K562 (cell line): ENCODE results near the gene RBM44. TPM values are rescaled to one million over a fixed set of nuclear protein-coding genes. Genes with fewer than 3 reads are reported as not detected.

ENCODE experiments used
- CAMTA2 ChIP-seq: fragments of 250-450 bp; sonication (Bioruptor Pico); conservative IDR thresholded peaks from 2 replicates; pipeline ENCODE4 v1.5.1; 2022
- CBX1 ChIP-seq: sonication (generic); IDR thresholded peaks from 2 replicates; pipeline ENCODE4 v1.6.1; 2016; ENCODE audit warnings: antibody characterized with exemption, low read depth, mild to moderate bottlenecking
- CBX5 ChIP-seq: IDR thresholded peaks from 2 replicates; pipeline ENCODE4 v1.6.1; 2014; ENCODE audit warnings: low read depth, borderline replicate concordance
- CHD7 ChIP-seq: fragments of 200-600 bp; sonication (generic); IDR thresholded peaks from one replicate; pipeline ENCODE4 v1.6.1; 2012; ENCODE audit warnings: mild to moderate bottlenecking, low read depth, low read length, inconsistent platforms
- DIDO1 ChIP-seq: fragments of 450-650 bp; IDR thresholded peaks from 2 replicates; pipeline ENCODE4 v1.6.1; 2016; ENCODE audit warnings: low read depth, missing biosample characterization, missing genetic modification characterization
- ELK3 ChIP-seq: fragments of 450-650 bp; formaldehyde crosslinking; IDR thresholded peaks from 2 replicates; pipeline ENCODE4 v1.4.0; 2020; ENCODE audit warnings: mild to moderate bottlenecking
- KDM4B ChIP-seq, 2 experiments: fragments of 450-650 bp in 1 of 2; sonication (generic) in 1 of 2; IDR thresholded peaks; 2 replicates each; pipeline ENCODE4 v1.6.1; 2016 to 2017; ENCODE audit warnings: borderline replicate concordance in 2 of 2, antibody characterized with exemption in 1 of 2, low read depth in 1 of 2, mild to moderate bottlenecking in 1 of 2
- MED1 ChIP-seq: sonication (generic); formaldehyde crosslinking; IDR thresholded peaks from 2 replicates; pipeline ENCODE4 v1.8.1; 2023; ENCODE audit warnings: missing genetic modification reagents, borderline replicate concordance
- NR4A1 ChIP-seq, 2 experiments: fragments of 250-450 bp in 1 of 2; fragments of 450-650 bp in 1 of 2; sonication (Bioruptor Pico) in 1 of 2; IDR thresholded peaks; 2 replicates each; pipeline versions ENCODE4 v1.4.0 to v1.6.1; 2016 to 2020; ENCODE audit warnings: mild to moderate bottlenecking in 2 of 2, missing compliant biosample characterization in 1 of 2, missing genetic modification characterization in 1 of 2, moderate library complexity in 1 of 2
- TEAD4 ChIP-seq, 2 experiments: sonication (generic) in 1 of 2; formaldehyde crosslinking in 1 of 2; IDR thresholded peaks; 2 replicates each; pipeline versions ENCODE4 v1.6.1 to v1.8.0; 2012 to 2022; ENCODE audit warnings: borderline replicate concordance in 1 of 2, inconsistent platforms in 1 of 2, low read length in 1 of 2, mild to moderate bottlenecking in 1 of 2, missing genetic modification reagents in 1 of 2
- ZNF780A ChIP-seq: fragments of 250-450 bp; sonication (Bioruptor Pico); IDR thresholded peaks from 2 replicates; pipeline ENCODE4 v1.5.0; 2021; ENCODE audit warnings: mild to moderate bottlenecking
- polyA plus RNA-seq, 8 experiments: library from polyadenylated mRNA; depleted of rRNA in 4 of 8; stranded (reverse) in 5 of 8; unstranded in 3 of 8; fragments of >200 nt; fragmentation: Nextera tagmentation in 2 of 8; fragmentation: Illumina TruSeq in 1 of 8; extraction: Ambion mirVana in 2 of 8; extraction: Trizol in 1 of 8; gene quantifications; 2 replicates each; pipeline versions ENCODE4 v1.2.1 to v1.2.3, GENCODE V29; 2011 to 2014; ENCODE audit warnings: inconsistent platforms in 1 of 8, missing spikeins in 1 of 8
- total RNA-seq, 7 experiments: library from RNA; depleted of rRNA in 6 of 7; stranded (reverse); fragments of >200 nt in 6 of 7; fragmentation: Illumina TruSeq in 2 of 7; extraction: Trizol in 2 of 7; gene quantifications; 2 replicates each; pipeline versions ENCODE4 v1.2.1 to v1.2.3, GENCODE V29; 2011 to 2021; ENCODE audit warnings: low replicate concordance in 1 of 7

The RBM44 gene
- total and polyA plus RNA-seq, 9 of the 15 experiments (the other 6 are each of a cell fraction or from before 2014, with no cell fraction given): 0.04 to 0.25 (median 0.13) TPM

- TF ChIP-seq NR4A1 (CRISPR knock-in tag; IDR thresholded peaks at IDR 0.05) (no peak), NR4A1 (tag; IDR thresholded peaks at IDR 0.05) (no peak), DIDO1 (tag) (no peak), ELK3 (CRISPR knock-in tag) (no peak), CBX1 (0 out of 2 replicates have a peak, but pooled peaks have one; percentile 58), CHD7 (no peak), KDM4B (IDR thresholded peaks at IDR 0.05; ENCODE audit: borderline replicate concordance in 2 of 2, low read depth in 1 of 2) (no peak), TEAD4 (IDR thresholded peaks at IDR 0.05; ENCODE audit: low read length) (no peak), TEAD4 (CRISPR knock-in tag; IDR thresholded peaks at IDR 0.05; ENCODE audit: borderline replicate concordance) (no peak), CBX5 (0 out of 2 replicates have a peak, but pooled peaks have one; percentile 41), CAMTA2 (CRISPR knock-in tag) (no peak), MED1 (CRISPR knock-in tag) (no peak), ZNF780A (CRISPR knock-in tag) (no peak)
Measured at GRCh38 chr2:237786936-237787335, 11.6 kb upstream of the RBM44 start (continued).
